Activated CD8-positive, alpha-beta T cell treated with anti-CD3 and anti-CD28 coated beads, Interleukin-2, amount 10 ng/mL, durations not matched to agents 7 days and 5 days (primary cell): ENCODE measurements around the gene SLC46A1. TPM values are rescaled to one million over a fixed set of nuclear protein-coding genes. Genes with fewer than 3 reads are reported as not detected.

Source experiments
- ATAC-seq: fragments of 150-1000 bp; cut with Tn5 transposase; one replicate; pipeline ENCODE4 v1.10.0; 2021; ENCODE audit warnings: moderate library complexity
- CTCF ChIA-PET: fragments of 350-600 bp; sonication (Branson Sonifier 250); formaldehyde crosslinking; loops from one replicate; lab custom pipeline; 2021; ENCODE audit warnings: antibody characterized with exemption; lab: Charles Lee
- POLR2A ChIA-PET: fragments of 350-600 bp; sonication (Branson Sonifier 250); formaldehyde crosslinking; loops from one replicate; lab custom pipeline; 2021; ENCODE audit warnings: antibody characterized with exemption; lab: Charles Lee
- DNase-seq: peaks from one replicate; pipeline ENCODE4 v3.0.0-alpha.2; 2020
- H3K27ac Mint-ChIP-seq: one replicate; pipeline ENCODE4 v1.8.0; 2021; ENCODE audit warnings: mild to moderate bottlenecking, mixed read lengths
- H3K27me3 Mint-ChIP-seq: one replicate; pipeline ENCODE4 v1.8.0; 2021; ENCODE audit warnings: low read depth, mixed read lengths
- H3K36me3 Mint-ChIP-seq: one replicate; pipeline ENCODE4 v1.8.0; 2021; ENCODE audit warnings: low read depth, mixed read lengths
- H3K4me1 Mint-ChIP-seq: one replicate; pipeline ENCODE4 v1.8.0; 2021; ENCODE audit warnings: low read depth, mixed read lengths
- H3K4me3 Mint-ChIP-seq: one replicate; pipeline ENCODE4 v1.8.0; 2021; ENCODE audit warnings: mild to moderate bottlenecking, mixed read lengths
- H3K9me3 Mint-ChIP-seq: one replicate; pipeline ENCODE4 v1.8.0; 2022; ENCODE audit warnings: mixed read lengths; ENCODE audit not compliant: insufficient read depth
- total RNA-seq, 2 experiments: library from RNA; stranded (reverse); gene quantifications; one replicate each; pipeline ENCODE4 v1.2.3, GENCODE V29; 2021

The SLC46A1 gene
- total RNA-seq, 2 experiments from 2014 or later, result 2.7 to 3.1 TPM

GRCh38 chr17:28379814-28380801, 25.9 kb downstream of the SLC46A1 start:
- peaks cover 6% of the 10 kb centered on the region for H3K27me3 Mint-ChIP-seq
- no peak for ATAC-seq
- no peaks in the 10 kb centered on the region for H3K9me3 Mint-ChIP-seq
- DNase-seq, result no peak
- ChIA-PET CTCF (interaction anchor here (2.5 kb wide), 1 partner anchor 37 kb away, joined by 7 read pairs; no protein-coding TSS in a partner anchor), POLR2A (interaction anchor here (2.2 kb wide), 1 partner anchor 44 kb away, joined by 6 read pairs; the partner anchor contains the start of genes IFT20 and TNFAIP1)
- H3K4me3 Mint-ChIP-seq, result no peak overlapping the region
- H3K27ac Mint-ChIP-seq, result no peak overlapping the region
- peaks cover 7% of the 10 kb centered on the region for H3K36me3 Mint-ChIP-seq
- H3K4me1 Mint-ChIP-seq, result peaks cover 23% of the 10 kb centered on the region

- Mint-ChIP-seq H3K4me1 (peaks cover 21% of the 10 kb centered on the region), H3K4me3 (peak overlapping the region; percentile 75), H3K27me3 (no peaks in the 10 kb centered on the region), H3K36me3 (peaks cover 4% of the 10 kb centered on the region), H3K27ac (peak overlapping the region; percentile 52), H3K9me3 (no peaks in the 10 kb centered on the region)
- ATAC-seq, result no peak
- POLR2A ChIA-PET, result interaction anchor here (3.0 to 7.4 kb wide), 2 partner anchors 11 to 16 kb away, joined by 20 to 45 read pairs; partner anchors contain the start of gene POLDIP2
- no peak for DNase-seq
- CTCF ChIA-PET, result no interaction called here
Observed at GRCh38 chr17:28372945-28373274, 33.1 kb downstream of the SLC46A1 start.

- Mint-ChIP-seq H3K4me3 (peak overlapping the region; percentile 75), H3K27ac (peak overlapping the region; percentile 52), H3K4me1 (peaks cover 21% of the 10 kb centered on the region), H3K36me3 (peaks cover 4% of the 10 kb centered on the region), H3K9me3 (no peaks in the 10 kb centered on the region), H3K27me3 (no peaks in the 10 kb centered on the region)
- ChIA-PET POLR2A (interaction anchor here (1.2 to 7.4 kb wide), 3 partner anchors 12 to 60 kb away, joined by 3 to 45 read pairs (median 20); partner anchors contain the start of gene POLDIP2), CTCF (no interaction called here)
- DNase-seq (no peak), ATAC-seq (no peak)
Observed at GRCh38 chr17:28372203-28372944, 33.6 kb downstream of the SLC46A1 start.

- peak; percentile 93 for DNase-seq
- Mint-ChIP-seq H3K9me3 (no peaks in the 10 kb centered on the region), H3K4me1 (peaks cover 21% of the 10 kb centered on the region), H3K27ac (peak within 1 kb of the TSS; percentile 85), H3K4me3 (peak within 1 kb of the TSS; percentile 87), H3K36me3 (peaks cover 4% of the 10 kb centered on the region), H3K27me3 (no peaks in the 10 kb centered on the region)
- ChIA-PET POLR2A (interaction anchor here (1.2 to 7.4 kb wide), 3 partner anchors 13 to 59 kb away, joined by 3 to 45 read pairs (median 20); partner anchors contain the start of gene POLDIP2), CTCF (interaction anchor here (1.7 kb wide), 1 partner anchor 177 kb away, joined by 4 read pairs; no protein-coding TSS in a partner anchor)
- peak; percentile 94 for ATAC-seq
Observed at GRCh38 chr17:28371245-28372202, 34.5 kb downstream of the SLC46A1 start, which contains the start of gene SARM1. Gene SARM1, plus strand, starts transcription at chr17:28371694. Its CDS starts 339 bp downstream, at chr17:28372033.

GRCh38 chr17:28370744-28371103, 35.3 kb downstream of the SLC46A1 start:
- Mint-ChIP-seq H3K27me3 (no peaks in the 10 kb centered on the region), H3K9me3 (no peaks in the 10 kb centered on the region), H3K4me1 (peaks cover 21% of the 10 kb centered on the region), H3K27ac (no peak overlapping the region), H3K36me3 (peaks cover 4% of the 10 kb centered on the region), H3K4me3 (peak overlapping the region; percentile 87)
- no peak for DNase-seq
- no peak for ATAC-seq
- ChIA-PET POLR2A (interaction anchor here (1.7 to 7.4 kb wide), 2 partner anchors 13 to 35 kb away, joined by 5 to 45 read pairs; partner anchors contain the start of genes IFT20, POLDIP2 and TNFAIP1), CTCF (interaction anchor here (0.6 to 1.7 kb wide), 3 partner anchors 13 to 178 kb away, joined by 3 to 4 read pairs (median 4); no protein-coding TSS in a partner anchor)

GRCh38 chr17:28370035-28370743, 35.8 kb downstream of the SLC46A1 start, which contains the start of gene VTN:
Gene VTN, minus strand, starts transcription at chr17:28370307. Its CDS starts 104 bp downstream, at chr17:28370203.
- H3K9me3 Mint-ChIP-seq, result no peaks in the 10 kb centered on the region
- no peaks in the 10 kb centered on the region for H3K27me3 Mint-ChIP-seq
- CTCF ChIA-PET, result interaction anchor here (0.6 to 1.7 kb wide), 3 partner anchors 14 to 179 kb away, joined by 3 to 4 read pairs (median 4); no protein-coding TSS in a partner anchor
- peak within 1 kb of the TSS; percentile 87 for H3K4me3 Mint-ChIP-seq
- H3K27ac Mint-ChIP-seq, result peak within 1 kb of the TSS; percentile 85
- DNase-seq (no peak), ATAC-seq (no peak)
- POLR2A ChIA-PET, result interaction anchor here (1.7 to 7.4 kb wide), 2 partner anchors 13 to 34 kb away, joined by 5 to 45 read pairs; partner anchors contain the start of genes IFT20, POLDIP2 and TNFAIP1
- peaks cover 21% of the 10 kb centered on the region for H3K4me1 Mint-ChIP-seq
- H3K36me3 Mint-ChIP-seq, result peaks cover 4% of the 10 kb centered on the region

- H3K36me3 Mint-ChIP-seq, result peaks cover 4% of the 10 kb centered on the region
- ChIA-PET CTCF (interaction anchor here (1.2 to 1.7 kb wide), 2 partner anchors 14 to 179 kb away, joined by 4 read pairs; no protein-coding TSS in a partner anchor), POLR2A (interaction anchor here (1.7 to 7.4 kb wide), 2 partner anchors 12 to 34 kb away, joined by 5 to 45 read pairs; partner anchors contain the start of genes IFT20, POLDIP2 and TNFAIP1)
- peaks cover 21% of the 10 kb centered on the region for H3K4me1 Mint-ChIP-seq
- H3K4me3 Mint-ChIP-seq, result no peak overlapping the region
- H3K9me3 Mint-ChIP-seq, result no peaks in the 10 kb centered on the region
- DNase-seq, result no peak
- ATAC-seq, result no peak
- H3K27me3 Mint-ChIP-seq, result no peaks in the 10 kb centered on the region
- H3K27ac Mint-ChIP-seq, result no peak overlapping the region
Observed at GRCh38 chr17:28369684-28370034, 36.4 kb downstream of the SLC46A1 start.

GRCh38 chr17:28368915-28369683, 36.9 kb downstream of the SLC46A1 start:
- no peak for ATAC-seq
- H3K27ac Mint-ChIP-seq, result no peak overlapping the region
- DNase-seq, result no peak
- ChIA-PET CTCF (interaction anchor here (1.5 kb wide), 1 partner anchor 10 kb away, joined by 6 read pairs; no protein-coding TSS in a partner anchor), POLR2A (interaction anchor here (1.7 to 7.4 kb wide), 2 partner anchors 12 to 33 kb away, joined by 5 to 45 read pairs; partner anchors contain the start of genes IFT20, POLDIP2 and TNFAIP1)
- H3K36me3 Mint-ChIP-seq, result peaks cover 4% of the 10 kb centered on the region
- H3K4me3 Mint-ChIP-seq, result no peak overlapping the region
- no peaks in the 10 kb centered on the region for H3K9me3 Mint-ChIP-seq
- H3K4me1 Mint-ChIP-seq, result peaks cover 21% of the 10 kb centered on the region
- H3K27me3 Mint-ChIP-seq, result no peaks in the 10 kb centered on the region

- Mint-ChIP-seq H3K4me1 (peaks cover 17% of the 10 kb centered on the region), H3K9me3 (no peaks in the 10 kb centered on the region), H3K27ac (no peak overlapping the region), H3K27me3 (no peaks in the 10 kb centered on the region), H3K4me3 (no peak overlapping the region), H3K36me3 (peaks cover under 1% of the 10 kb centered on the region)
- ChIA-PET POLR2A (interaction anchor here (7.4 kb wide), 1 partner anchor 11 kb away, joined by 45 read pairs; the partner anchor contains the start of gene POLDIP2), CTCF (interaction anchor here (1.5 kb wide), 1 partner anchor 10 kb away, joined by 6 read pairs; no protein-coding TSS in a partner anchor)
- no peak for ATAC-seq
- no peak for DNase-seq
Observed at GRCh38 chr17:28368306-28368831, 37.6 kb downstream of the SLC46A1 start.
